Measurements from ENCODE around the gene MAP2K6.
"Not testable (repeated sequence)": the region's sequence is repeated elsewhere in the genome, so short reads cannot be mapped to it uniquely, and the experiment has no call there.

MAP2K6 gene

GRCh38 chr17:69454051-69454450, 39.6 kb downstream of the MAP2K6 start:
- in situ Hi-C loops (cut with MboI; ENCODE audit: low sequenced_read_pairs): no loop called here

- in situ Hi-C loops (cut with MboI; ENCODE audit: low sequenced_read_pairs): no loop called here
Observed at GRCh38 chr17:69455040-69455439, 40.5 kb downstream of the MAP2K6 start.

- in situ Hi-C loops (cut with MboI; ENCODE audit: low sequenced_read_pairs): no loop called here
Observed at GRCh38 chr17:69457603-69458002, 43.1 kb downstream of the MAP2K6 start.

GRCh38 chr17:69460963-69461922, 46.7 kb downstream of the MAP2K6 start:
- in situ Hi-C loops (cut with MboI; ENCODE audit: low sequenced_read_pairs): no loop called here

- in situ Hi-C loops (cut with MboI; ENCODE audit: low sequenced_read_pairs): no loop called here
Observed at GRCh38 chr17:69461951-69462369, 47.5 kb downstream of the MAP2K6 start.

GRCh38 chr17:69462882-69463281, 48.4 kb downstream of the MAP2K6 start:
- in situ Hi-C loops (cut with MboI; ENCODE audit: low sequenced_read_pairs): no loop called here

GRCh38 chr17:69466451-69466850, 52.0 kb downstream of the MAP2K6 start:
- in situ Hi-C loops (cut with MboI; ENCODE audit: low sequenced_read_pairs): no loop called here

GRCh38 chr17:69466905-69467667, 52.6 kb downstream of the MAP2K6 start:
- in situ Hi-C loops (cut with MboI; ENCODE audit: low sequenced_read_pairs): no loop called here

GRCh38 chr17:69468207-69468606, 53.7 kb downstream of the MAP2K6 start:
- in situ Hi-C loops (cut with MboI; ENCODE audit: low sequenced_read_pairs): no loop called here

GRCh38 chr17:69470702-69471101, 56.2 kb downstream of the MAP2K6 start:
- in situ Hi-C loops (cut with MboI; ENCODE audit: low sequenced_read_pairs): no loop called here

GRCh38 chr17:69471406-69471805, 56.9 kb downstream of the MAP2K6 start:
- in situ Hi-C loops (cut with MboI; ENCODE audit: low sequenced_read_pairs): no loop called here

- in situ Hi-C loops (cut with MboI; ENCODE audit: low sequenced_read_pairs): no loop called here
Observed at GRCh38 chr17:69473841-69474831, 59.6 kb downstream of the MAP2K6 start.

- in situ Hi-C loops (cut with MboI; ENCODE audit: low sequenced_read_pairs): no loop called here
Observed at GRCh38 chr17:69477204-69477902, 62.9 kb downstream of the MAP2K6 start.

- in situ Hi-C loops (cut with MboI; ENCODE audit: low sequenced_read_pairs): no loop called here
Observed at GRCh38 chr17:69477903-69478266, 63.4 kb downstream of the MAP2K6 start.

- in situ Hi-C loops (cut with MboI; ENCODE audit: low sequenced_read_pairs): no loop called here
Observed at GRCh38 chr17:69478916-69479315, 64.4 kb downstream of the MAP2K6 start.

GRCh38 chr17:69479756-69480155, 65.3 kb downstream of the MAP2K6 start:
- in situ Hi-C loops (cut with MboI; ENCODE audit: low sequenced_read_pairs): not testable (repeated sequence)

- in situ Hi-C loops (cut with MboI; ENCODE audit: low sequenced_read_pairs): no loop called here
Observed at GRCh38 chr17:69480245-69480644, 65.7 kb downstream of the MAP2K6 start.

- in situ Hi-C loops (cut with MboI; ENCODE audit: low sequenced_read_pairs): no loop called here
Observed at GRCh38 chr17:69485251-69485661, 70.8 kb downstream of the MAP2K6 start.

GRCh38 chr17:69485901-69486643, 71.6 kb downstream of the MAP2K6 start:
- in situ Hi-C loops (cut with MboI; ENCODE audit: low sequenced_read_pairs): no loop called here
